ENCODE data around the gene BOLA3. TPM values are rescaled to one million over a fixed set of nuclear protein-coding genes. Genes with fewer than 3 reads are reported as not detected.
"Not testable (repeated sequence)": the region's sequence is repeated elsewhere in the genome, so short reads cannot be mapped to it uniquely, and the experiment has no call there.

BOLA3 gene
- polyA plus RNA-seq (2012; ENCODE audit: low read depth, missing spikeins): 93.4 TPM

- DNase-seq (ENCODE audit: insufficient read length, low spot score) (peak; percentile 93), FAIRE-seq (peak; percentile 70)
- 0 out of 2 replicates have a peak, but pooled peaks have one; percentile 7 for TF ChIP-seq POU2F2 (IDR thresholded peaks at IDR 0.05; ENCODE audit: low read depth, low read length)
- TF ChIP-seq PAX5 (IDR thresholded peaks at IDR 0.05; ENCODE audit: insufficient read depth, low read length, severe bottlenecking): peak; percentile 15
- 0 out of 2 replicates have a peak, but pooled peaks have one; percentile 29 for TF ChIP-seq POLR2AphosphoS5 (IDR thresholded peaks at IDR 0.05; ENCODE audit: low read depth, low read length)
- peak; percentile 54; the same call in 1 of the 2 replicates for TF ChIP-seq TAF1 (IDR thresholded peaks at IDR 0.05; ENCODE audit: low read depth, low read length)
- peak; percentile 67; the same call in 1 of the 2 replicates for TF ChIP-seq POLR2A (IDR thresholded peaks at IDR 0.05; ENCODE audit: low read depth, low read length)
- no peak for TF ChIP-seq SPI1 (IDR thresholded peaks at IDR 0.05; ENCODE audit: low read depth, low read length)
These were observed at the start of gene BOLA3 for GRCh38 chr2:74147727-74148456. BOLA3 (minus strand) TSS chr2:74147912; CDS start chr2:74147874, 38 bp downstream.

- no peak for TF ChIP-seq POU2F2 (IDR thresholded peaks at IDR 0.05; ENCODE audit: low read depth, low read length)
- TF ChIP-seq TAF1 (IDR thresholded peaks at IDR 0.05; ENCODE audit: low read depth, low read length): no peak
- TF ChIP-seq POLR2A (IDR thresholded peaks at IDR 0.05; ENCODE audit: low read depth, low read length): no peak
- no peak for TF ChIP-seq PAX5 (IDR thresholded peaks at IDR 0.05; ENCODE audit: insufficient read depth, low read length, severe bottlenecking)
- TF ChIP-seq POLR2AphosphoS5 (IDR thresholded peaks at IDR 0.05; ENCODE audit: low read depth, low read length): no peak
- TF ChIP-seq SPI1 (IDR thresholded peaks at IDR 0.05; ENCODE audit: low read depth, low read length): no peak
- FAIRE-seq (no peak), DNase-seq (ENCODE audit: insufficient read length, low spot score) (no peak)
These were observed 49.3 kb upstream of the BOLA3 start for GRCh38 chr2:74197049-74197448.

GRCh38 chr2:74194799-74195198 lies 47.1 kb upstream of the BOLA3 start:
- TF ChIP-seq SPI1 (IDR thresholded peaks at IDR 0.05; ENCODE audit: low read depth, low read length) (no peak), POLR2AphosphoS5 (IDR thresholded peaks at IDR 0.05; ENCODE audit: low read depth, low read length) (no peak), PAX5 (IDR thresholded peaks at IDR 0.05; ENCODE audit: insufficient read depth, low read length, severe bottlenecking) (no peak), POU2F2 (IDR thresholded peaks at IDR 0.05; ENCODE audit: low read depth, low read length) (no peak), TAF1 (IDR thresholded peaks at IDR 0.05; ENCODE audit: low read depth, low read length) (no peak), POLR2A (IDR thresholded peaks at IDR 0.05; ENCODE audit: low read depth, low read length) (no peak)
- FAIRE-seq (no peak), DNase-seq (ENCODE audit: insufficient read length, low spot score) (no peak)

GRCh38 chr2:74191596-74192380 lies 44.1 kb upstream of the BOLA3 start:
- FAIRE-seq: no peak
- no peak for DNase-seq (ENCODE audit: insufficient read length, low spot score)
- no peak for TF ChIP-seq PAX5 (IDR thresholded peaks at IDR 0.05; ENCODE audit: insufficient read depth, low read length, severe bottlenecking)
- no peak for TF ChIP-seq POLR2A (IDR thresholded peaks at IDR 0.05; ENCODE audit: low read depth, low read length)
- no peak for TF ChIP-seq POLR2AphosphoS5 (IDR thresholded peaks at IDR 0.05; ENCODE audit: low read depth, low read length)
- no peak for TF ChIP-seq SPI1 (IDR thresholded peaks at IDR 0.05; ENCODE audit: low read depth, low read length)
- TF ChIP-seq TAF1 (IDR thresholded peaks at IDR 0.05; ENCODE audit: low read depth, low read length): no peak
- no peak for TF ChIP-seq POU2F2 (IDR thresholded peaks at IDR 0.05; ENCODE audit: low read depth, low read length)

GRCh38 chr2:74188696-74189095 lies 41.0 kb upstream of the BOLA3 start:
- FAIRE-seq (no peak), DNase-seq (ENCODE audit: insufficient read length, low spot score) (no peak)
- TF ChIP-seq POLR2AphosphoS5 (IDR thresholded peaks at IDR 0.05; ENCODE audit: low read depth, low read length) (no peak), POU2F2 (IDR thresholded peaks at IDR 0.05; ENCODE audit: low read depth, low read length) (no peak), TAF1 (IDR thresholded peaks at IDR 0.05; ENCODE audit: low read depth, low read length) (no peak), SPI1 (IDR thresholded peaks at IDR 0.05; ENCODE audit: low read depth, low read length) (no peak), PAX5 (IDR thresholded peaks at IDR 0.05; ENCODE audit: insufficient read depth, low read length, severe bottlenecking) (no peak)

GRCh38 chr2:74188018-74188601 lies 40.4 kb upstream of the BOLA3 start:
- DNase-seq (ENCODE audit: insufficient read length, low spot score) (no peak), FAIRE-seq (no peak)
- TF ChIP-seq POLR2A (IDR thresholded peaks at IDR 0.05; ENCODE audit: low read depth, low read length): no peak
- TF ChIP-seq SPI1 (IDR thresholded peaks at IDR 0.05; ENCODE audit: low read depth, low read length): no peak
- TF ChIP-seq PAX5 (IDR thresholded peaks at IDR 0.05; ENCODE audit: insufficient read depth, low read length, severe bottlenecking): no peak
- TF ChIP-seq TAF1 (IDR thresholded peaks at IDR 0.05; ENCODE audit: low read depth, low read length): no peak
- no peak for TF ChIP-seq POU2F2 (IDR thresholded peaks at IDR 0.05; ENCODE audit: low read depth, low read length)
- no peak for TF ChIP-seq POLR2AphosphoS5 (IDR thresholded peaks at IDR 0.05; ENCODE audit: low read depth, low read length)

- not testable (repeated sequence) for FAIRE-seq; DNase-seq (ENCODE audit: insufficient read length, low spot score)
These were observed 39.0 kb upstream of the BOLA3 start for GRCh38 chr2:74186706-74187105.

- peak; percentile 81 for FAIRE-seq
- DNase-seq (ENCODE audit: insufficient read length, low spot score): peak; percentile 40
- TF ChIP-seq SPI1 (IDR thresholded peaks at IDR 0.05; ENCODE audit: low read depth, low read length) (peak; percentile 36; the same call in 1 of the 2 replicates), PAX5 (IDR thresholded peaks at IDR 0.05; ENCODE audit: insufficient read depth, low read length, severe bottlenecking) (peak; percentile 55), TAF1 (IDR thresholded peaks at IDR 0.05; ENCODE audit: low read depth, low read length) (no peak), POLR2A (IDR thresholded peaks at IDR 0.05; ENCODE audit: low read depth, low read length) (no peak)
These were observed 38.3 kb upstream of the BOLA3 start for GRCh38 chr2:74186038-74186437.

- no peak for TF ChIP-seq TAF1 (IDR thresholded peaks at IDR 0.05; ENCODE audit: low read depth, low read length)
- TF ChIP-seq POLR2A (IDR thresholded peaks at IDR 0.05; ENCODE audit: low read depth, low read length): no peak
- TF ChIP-seq SPI1 (IDR thresholded peaks at IDR 0.05; ENCODE audit: low read depth, low read length): peak; percentile 52
- no peak for TF ChIP-seq POU2F2 (IDR thresholded peaks at IDR 0.05; ENCODE audit: low read depth, low read length)
- TF ChIP-seq PAX5 (IDR thresholded peaks at IDR 0.05; ENCODE audit: insufficient read depth, low read length, severe bottlenecking): no peak
- TF ChIP-seq POLR2AphosphoS5 (IDR thresholded peaks at IDR 0.05; ENCODE audit: low read depth, low read length): no peak
- DNase-seq (ENCODE audit: insufficient read length, low spot score): no peak
- no peak for FAIRE-seq
These were observed 36.2 kb upstream of the BOLA3 start for GRCh38 chr2:74183878-74184277.
